K562 (cell line): ENCODE measurements around the gene PIP4K2A. TPM values are rescaled to one million over a fixed set of nuclear protein-coding genes. Genes with fewer than 3 reads are reported as not detected.
A peak's percentile ranks its signal among the peaks of the same experiment; 100 is the strongest.

Experiments
- ATAC-seq: fragments of 200-7000 bp; cut with Tn5 transposase; 3 replicates; pipeline ENCODE4 v1.9.1; 2020; ENCODE audit warnings: moderate library complexity
- BruUV-seq: library from RNA; stranded (reverse); fragments of 400-500 nt; replicated peaks from 2 replicates; lab custom pipeline; 2021; lab: Mats Ljungman, UMichigan
- CTCF ChIA-PET: fragments of 300-600 bp; formaldehyde crosslinking; extraction: SDS; loops from one replicate; lab custom pipeline; 2021; ENCODE audit warnings: low intra/inter-chr PET ratio; lab: Yijun Ruan, JAX
- POLR2A ChIA-PET: fragments of 300-600, 350-650 bp; sonication (Branson Sonifier 250); formaldehyde crosslinking; extraction: SDS; loops from one replicate; lab custom pipeline; 2021; ENCODE audit warnings: antibody characterized with exemption, inconsistent platforms; lab: Yijun Ruan, JAX
- DNase-seq, 4 experiments: peaks; one replicate each; pipeline versions ENCODE4 v3.0.0 to v3.0.0-alpha.2; 2011 to 2018; ENCODE audit warnings: low spot score in 3 of 4, mixed read lengths in 3 of 4; ENCODE audit errors: extremely low read depth in 1 of 4
- FAIRE-seq: peaks from 2 replicates; lab custom pipeline; 2011; peaks lifted over from hg19 to GRCh38; lab: Jason Lieb, UNC
- H2AFZ ChIP-seq: 2 replicates; pipeline ENCODE4 v1.6.0; 2011; ENCODE audit warnings: low read depth, low read length, control low read depth, inconsistent platforms
- H3K27ac ChIP-seq: fragments of 200-600 bp; 3 replicates; pipeline ENCODE4 v1.8.0; 2011; ENCODE audit warnings: low read depth, mild to moderate bottlenecking, control low read depth, inconsistent platforms, low read length, moderate library complexity, mixed read lengths; ENCODE audit errors: extremely low read depth
- H3K27me3 ChIP-seq, 2 experiments: fragments of 300-600 bp in 1 of 2; 2 replicates in 1 of 2; 3 replicates in 1 of 2; pipeline versions ENCODE4 v1.6.0 to v1.8.0; 2011; ENCODE audit warnings: inconsistent platforms in 2 of 2, low read length in 2 of 2, mild to moderate bottlenecking in 1 of 2, mixed read lengths in 1 of 2, moderate library complexity in 1 of 2; ENCODE audit not compliant: control insufficient read depth in 2 of 2, insufficient read depth in 2 of 2
- H3K36me3 ChIP-seq: fragments of 300-600 bp; 3 replicates; pipeline ENCODE4 v1.8.0; 2011; ENCODE audit warnings: mild to moderate bottlenecking, low read length, inconsistent platforms; ENCODE audit not compliant: control insufficient read depth, insufficient read depth
- H3K4me1 ChIP-seq, 2 experiments: fragments of 200-600 bp in 1 of 2; replicated peaks in 1 of 2; 2 replicates in 1 of 2; 3 replicates in 1 of 2; pipeline versions ENCODE4 v1.5.1 to v1.8.0; 2011; ENCODE audit warnings: inconsistent platforms in 2 of 2, low read length in 2 of 2, mild to moderate bottlenecking in 1 of 2, mixed read lengths in 1 of 2, moderate library complexity in 1 of 2; ENCODE audit not compliant: control insufficient read depth in 2 of 2, insufficient read depth in 2 of 2
- H3K4me2 ChIP-seq: 2 replicates; pipeline ENCODE4 v1.6.1; 2011; ENCODE audit warnings: low read length, control low read depth, inconsistent platforms, mixed read lengths; ENCODE audit not compliant: insufficient read depth
- H3K4me3 ChIP-seq: fragments of 200-600 bp; sonication (generic), shearing (Covaris generic); 2 replicates; pipeline ENCODE4 v1.5.1; 2016; ENCODE audit warnings: control low read depth, inconsistent platforms
- H3K79me2 ChIP-seq: fragments of 200-600 bp; 3 replicates; pipeline ENCODE4 v1.8.0; 2011; ENCODE audit warnings: low read length, inconsistent platforms; ENCODE audit not compliant: control insufficient read depth, insufficient read depth
- H3K9ac ChIP-seq, 2 experiments: 2 replicates each; pipeline versions ENCODE4 v1.6.0 to v1.6.1; 2011; ENCODE audit warnings: low read depth in 2 of 2, low read length in 2 of 2, control low read depth in 1 of 2, inconsistent platforms in 1 of 2, mild to moderate bottlenecking in 1 of 2, mixed read lengths in 1 of 2; ENCODE audit not compliant: insufficient read depth in 1 of 2
- H3K9me1 ChIP-seq: one replicate; pipeline ENCODE4 v1.6.0; 2011; ENCODE audit warnings: inconsistent platforms, mild to moderate bottlenecking, low read length, moderate library complexity; ENCODE audit not compliant: control insufficient read depth, insufficient read depth
- H3K9me3 ChIP-seq: replicated peaks from 2 replicates; pipeline ENCODE4 v1.5.1; 2011; ENCODE audit warnings: low read depth, low read length, inconsistent platforms; ENCODE audit not compliant: control insufficient read depth, insufficient read depth
- H4K20me1 ChIP-seq: replicated peaks from 2 replicates; pipeline ENCODE4 v1.6.1; 2011; ENCODE audit warnings: low read length, inconsistent platforms, mixed read lengths; ENCODE audit not compliant: control insufficient read depth, insufficient read depth
- ATF6 ChIP-seq: sonication (generic); formaldehyde crosslinking; IDR thresholded peaks from 2 replicates; pipeline ENCODE4 v1.4.0; 2020; ENCODE audit warnings: mild to moderate bottlenecking, missing genetic modification reagents
- BHLHE40 ChIP-seq: IDR thresholded peaks from 2 replicates; pipeline ENCODE4 v1.6.1; 2011; ENCODE audit warnings: low read length, improper control_type of control experiment
- EZH2 ChIP-seq: IDR thresholded peaks from 2 replicates; pipeline ENCODE4 v1.6.1; 2012; ENCODE audit warnings: low read depth, mild to moderate bottlenecking, inconsistent platforms, low read length, borderline replicate concordance
- L3MBTL2 ChIP-seq: fragments of 450-650 bp; IDR thresholded peaks from 2 replicates; pipeline ENCODE4 v1.6.1; 2016; ENCODE audit warnings: mild to moderate bottlenecking, moderate library complexity
- POLR2B ChIP-seq: fragments of 450-650 bp; IDR thresholded peaks from 2 replicates; pipeline ENCODE4 v1.6.1; 2018; ENCODE audit warnings: low read depth; ENCODE audit not compliant: partially characterized antibody
- U2AF1 ChIP-seq: fragments of 200-400 bp; formaldehyde crosslinking; optimal IDR thresholded peaks from 2 replicates; pipeline ENCODE3; 2017; ENCODE audit warnings: mild to moderate bottlenecking, low read depth, low read length, moderate library complexity
- ZNF395 ChIP-seq: fragments of 200-800 bp; sonication (Bioruptor generic); IDR thresholded peaks from 2 replicates; pipeline ENCODE4 v1.6.1; 2017; ENCODE audit warnings: missing genetic modification characterization, missing compliant biosample characterization
- ZNF766 ChIP-seq: fragments of 200-800 bp; sonication (Bioruptor generic); conservative IDR thresholded peaks from 2 replicates; pipeline ENCODE4 v1.6.1; 2016; ENCODE audit warnings: missing genetic modification characterization, missing compliant biosample characterization
- WGBS: fragments of 100-300 bp; shearing (Covaris generic); methylation state at CpG from one replicate; pipeline ENCODE4 v1.1.6; 2016; ENCODE audit warnings: low coverage, mixed read lengths; ENCODE audit not compliant: insufficient coverage; ENCODE audit errors: missing lambda C conversion rate; 5-methylcytosine and 5-hydroxymethylcytosine counted together
- in situ Hi-C: fragments of 300-500 bp; cut with MboI; formaldehyde crosslinking; loops from 4 replicates; pipeline ENCODE4 v1.15.0; 2018; ENCODE audit warnings: inconsistent platforms, mixed read lengths
- intact Hi-C: fragments of 100-400 bp; cut with micrococcal nuclease; formaldehyde crosslinking; loops from 2 replicates; pipeline ENCODE4 v1.14.2; 2022
- polyA plus RNA-seq, 8 experiments: library from polyadenylated mRNA; depleted of rRNA in 4 of 8; stranded (reverse) in 5 of 8; unstranded in 3 of 8; fragments of >200 nt; fragmentation: Nextera tagmentation in 2 of 8; fragmentation: Illumina TruSeq in 1 of 8; extraction: Ambion mirVana in 2 of 8; extraction: Trizol in 1 of 8; gene quantifications; 2 replicates each; pipeline versions ENCODE4 v1.2.1 to v1.2.3, GENCODE V29; 2011 to 2014; ENCODE audit warnings: inconsistent platforms in 1 of 8, missing spikeins in 1 of 8
- total RNA-seq, 7 experiments: library from RNA; depleted of rRNA in 6 of 7; stranded (reverse); fragments of >200 nt in 6 of 7; fragmentation: Illumina TruSeq in 2 of 7; extraction: Trizol in 2 of 7; gene quantifications; 2 replicates each; pipeline versions ENCODE4 v1.2.1 to v1.2.3, GENCODE V29; 2011 to 2021; ENCODE audit warnings: low replicate concordance in 1 of 7
- TF ChIP-seq, protein P1 (sequence below): sonication (generic); formaldehyde crosslinking; IDR thresholded peaks from 2 replicates; pipeline ENCODE4 v1.8.0; 2022; ENCODE audit warnings: mild to moderate bottlenecking, missing genetic modification reagents
- TF ChIP-seq, protein P2 (sequence below): fragments of 250-450 bp; sonication (Bioruptor Pico); IDR thresholded peaks from 2 replicates; pipeline ENCODE4 v1.4.0; 2020; ENCODE audit warnings: borderline replicate concordance

PIP4K2A gene
- total and polyA plus RNA-seq, 9 of the 15 experiments (the other 6 are each of a cell fraction or from before 2014, with no cell fraction given), result 35.6 to 117 (median 71.9) TPM

DNA sequence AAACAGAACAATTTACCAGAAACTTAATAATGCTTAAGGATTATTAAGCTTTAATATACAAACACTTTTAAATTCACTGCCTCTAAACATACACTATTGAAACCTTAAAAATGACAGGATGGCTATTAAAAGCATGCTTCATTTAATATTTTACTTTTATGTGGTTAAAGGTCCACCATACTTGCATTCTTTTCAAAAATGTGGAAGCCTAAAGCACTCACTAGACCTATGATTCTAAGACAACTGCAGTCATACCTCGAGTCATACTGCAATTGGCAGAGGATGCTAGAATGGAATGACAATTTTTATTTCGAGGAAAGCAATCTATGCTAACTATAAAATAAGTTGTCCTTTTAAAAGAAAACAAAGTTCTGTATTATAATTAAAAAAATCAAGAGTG, 85.3 kb downstream of the PIP4K2A start (continued):
- TF ChIP-seq, protein P1, sequence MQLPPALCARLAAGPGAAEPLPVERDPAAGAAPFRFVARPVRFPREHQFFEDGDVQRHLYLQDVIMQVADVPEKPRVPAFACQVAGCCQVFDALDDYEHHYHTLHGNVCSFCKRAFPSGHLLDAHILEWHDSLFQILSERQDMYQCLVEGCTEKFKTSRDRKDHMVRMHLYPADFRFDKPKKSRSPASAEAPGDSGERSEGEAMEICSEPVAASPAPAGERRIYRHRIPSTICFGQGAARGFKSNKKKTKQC (CRISPR knock-in tag), result no peak
- TF ChIP-seq ATF6 (CRISPR knock-in tag), result no peak

DNA sequence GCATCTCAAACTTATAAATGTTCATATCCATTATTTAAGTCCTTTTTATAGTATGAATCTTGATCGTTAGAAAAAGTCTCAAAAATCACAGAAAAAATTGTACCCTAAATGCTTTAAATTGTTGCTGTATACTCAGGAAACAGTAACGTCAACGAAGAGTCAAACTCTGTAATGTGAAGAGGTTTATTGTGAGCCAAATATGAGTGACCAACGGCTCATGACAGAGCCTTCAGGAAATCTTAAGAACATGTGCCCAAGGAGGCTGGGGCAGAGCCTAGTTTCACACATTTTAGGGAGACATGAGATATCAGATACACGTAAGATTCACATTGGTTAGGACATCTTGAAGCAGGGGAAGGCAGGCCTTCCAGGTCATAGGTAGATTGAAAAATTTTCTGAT, 86.1 kb downstream of the PIP4K2A start:
- H3K36me3 ChIP-seq, result peaks cover 3% of the 10 kb centered on the region; the same call in 2 of the 3 replicates
- H3K79me2 ChIP-seq, result peaks cover 100% of the 10 kb centered on the region
- TF ChIP-seq L3MBTL2, result peak; percentile 45; the same call in 1 of the 2 replicates
- TF ChIP-seq, protein P2, sequence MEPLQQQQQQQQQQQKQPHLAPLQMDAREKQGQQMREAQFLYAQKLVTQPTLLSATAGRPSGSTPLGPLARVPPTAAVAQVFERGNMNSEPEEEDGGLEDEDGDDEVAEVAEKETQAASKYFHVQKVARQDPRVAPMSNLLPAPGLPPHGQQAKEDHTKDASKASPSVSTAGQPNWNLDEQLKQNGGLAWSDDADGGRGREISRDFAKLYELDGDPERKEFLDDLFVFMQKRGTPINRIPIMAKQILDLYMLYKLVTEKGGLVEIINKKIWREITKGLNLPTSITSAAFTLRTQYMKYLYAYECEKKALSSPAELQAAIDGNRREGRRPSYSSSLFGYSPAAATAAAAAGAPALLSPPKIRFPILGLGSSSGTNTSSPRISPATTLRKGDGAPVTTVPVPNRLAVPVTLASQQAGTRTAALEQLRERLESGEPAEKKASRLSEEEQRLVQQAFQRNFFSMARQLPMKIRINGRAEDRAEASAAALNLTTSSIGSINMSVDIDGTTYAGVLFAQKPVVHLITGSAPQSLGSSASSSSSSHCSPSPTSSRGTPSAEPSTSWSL (CRISPR knock-in tag), result no peak
- peak; percentile 94 for TF ChIP-seq ZNF766 (CRISPR knock-in tag)
- TF ChIP-seq ZNF395 (CRISPR knock-in tag), result 0 out of 2 replicates have a peak, but pooled peaks have one; percentile 33
- TF ChIP-seq U2AF1, result no peak
- no peak for TF ChIP-seq POLR2B
- TF ChIP-seq BHLHE40, result no peak
- no peak for TF ChIP-seq EZH2
- no peaks in the 10 kb centered on the region for H3K9me1 ChIP-seq
- H3K4me1 ChIP-seq, result peaks cover 6 to 61% of the 10 kb centered on the region in 2 experiments; a peak in 4 of 5 replicates
- H3K9me3 ChIP-seq, result no peaks in the 10 kb centered on the region
- 59% methylated on average over 5 of the region's 5 CpGs for WGBS
- POLR2A ChIA-PET, result interaction anchor here (0.6 to 0.9 kb wide), 2 partner anchors 16 to 27 kb away, joined by 3 read pairs; no protein-coding TSS in a partner anchor
- H3K4me3 ChIP-seq, result no peak overlapping the region
- H2AFZ ChIP-seq, result no peak overlapping the region
- H3K27ac ChIP-seq, result peak overlapping the region; percentile 89
- 0 out of 2 replicates have a peak overlapping the region, but pooled peaks have one; percentile 9 for H3K4me2 ChIP-seq
- H3K27me3 ChIP-seq, result no peaks in the 10 kb centered on the region
- DNase-seq (no peak), ATAC-seq (no peak), FAIRE-seq (no peak)
- H4K20me1 ChIP-seq, result no peaks in the 10 kb centered on the region
- CTCF ChIA-PET, result no interaction called here
- BruUV-seq, result no TSS peak
- no peak overlapping the region for H3K9ac ChIP-seq
- intact Hi-C loops, result loop anchor here (5.0 kb wide), 1 partner anchor 39 kb away; no protein-coding TSS in a partner anchor
- in situ Hi-C loops, result no loop called here
